HL-60/S4 treated with phorbol 12-myristate 13-acetate at 8.2 ng/mL for 4 days and 3 days (cell line): ENCODE results near the gene NBPF10.
"Not testable (repeated sequence)": the region's sequence is repeated elsewhere in the genome, so short reads cannot be mapped to it uniquely, and the experiment has no call there.

Source experiments
- in situ Hi-C: fragments of 300-500 bp; cut with MboI; formaldehyde crosslinking; loops from 2 replicates; pipeline ENCODE4 v1.15.0; 2022; ENCODE audit warnings: low sequenced_read_pairs

The NBPF10 gene, protein sequence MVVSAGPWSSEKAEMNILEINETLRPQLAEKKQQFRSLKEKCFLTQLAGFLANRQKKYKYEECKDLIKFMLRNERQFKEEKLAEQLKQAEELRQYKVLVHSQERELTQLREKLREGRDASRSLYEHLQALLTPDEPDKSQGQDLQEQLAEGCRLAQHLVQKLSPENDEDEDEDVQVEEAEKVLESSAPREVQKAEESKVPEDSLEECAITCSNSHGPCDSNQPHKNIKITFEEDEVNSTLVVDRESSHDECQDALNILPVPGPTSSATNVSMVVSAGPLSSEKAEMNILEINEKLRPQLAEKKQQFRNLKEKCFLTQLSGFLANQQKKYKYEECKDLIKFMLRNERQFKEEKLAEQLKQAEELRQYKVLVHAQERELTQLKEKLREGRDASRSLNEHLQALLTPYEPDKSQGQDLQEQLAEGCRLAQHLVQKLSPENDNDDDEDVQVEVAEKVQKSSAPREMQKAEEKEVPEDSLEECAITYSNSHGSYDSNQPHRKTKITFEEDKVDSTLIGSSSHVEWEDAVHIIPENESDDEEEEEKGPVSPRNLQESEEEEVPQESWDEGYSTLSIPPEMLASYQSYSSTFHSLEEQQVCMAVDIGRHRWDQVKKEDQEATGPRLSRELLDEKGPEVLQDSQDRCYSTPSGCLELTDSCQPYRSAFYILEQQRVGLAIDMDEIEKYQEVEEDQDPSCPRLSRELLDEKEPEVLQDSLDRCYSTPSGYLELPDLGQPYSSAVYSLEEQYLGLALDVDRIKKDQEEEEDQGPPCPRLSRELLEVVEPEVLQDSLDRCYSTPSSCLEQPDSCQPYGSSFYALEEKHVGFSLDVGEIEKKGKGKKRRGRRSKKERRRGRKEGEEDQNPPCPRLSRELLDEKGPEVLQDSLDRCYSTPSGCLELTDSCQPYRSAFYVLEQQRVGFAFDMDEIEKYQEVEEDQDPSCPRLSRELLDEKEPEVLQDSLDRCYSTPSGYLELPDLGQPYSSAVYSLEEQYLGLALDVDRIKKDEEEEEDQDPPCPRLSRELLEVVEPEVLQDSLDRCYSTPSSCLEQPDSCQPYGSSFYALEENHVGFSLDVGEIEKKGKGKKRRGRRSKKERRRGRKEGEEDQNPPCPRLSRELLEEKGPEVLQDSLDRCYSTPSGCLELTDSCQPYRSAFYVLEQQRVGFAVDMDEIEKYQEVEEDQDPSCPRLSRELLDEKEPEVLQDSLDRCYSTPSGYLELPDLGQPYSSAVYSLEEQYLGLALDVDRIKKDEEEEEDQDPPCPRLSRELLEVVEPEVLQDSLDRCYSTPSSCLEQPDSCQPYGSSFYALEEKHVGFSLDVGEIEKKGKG (N-terminal part only)

GRCh38 chr1:146144465-146144864 is at the start of gene NBPF10:
NBPF10 (minus strand) TSS chr1:146144804; CDS start chr1:146144769, 35 bp downstream.
- in situ Hi-C loops = not testable (repeated sequence)

DNA sequence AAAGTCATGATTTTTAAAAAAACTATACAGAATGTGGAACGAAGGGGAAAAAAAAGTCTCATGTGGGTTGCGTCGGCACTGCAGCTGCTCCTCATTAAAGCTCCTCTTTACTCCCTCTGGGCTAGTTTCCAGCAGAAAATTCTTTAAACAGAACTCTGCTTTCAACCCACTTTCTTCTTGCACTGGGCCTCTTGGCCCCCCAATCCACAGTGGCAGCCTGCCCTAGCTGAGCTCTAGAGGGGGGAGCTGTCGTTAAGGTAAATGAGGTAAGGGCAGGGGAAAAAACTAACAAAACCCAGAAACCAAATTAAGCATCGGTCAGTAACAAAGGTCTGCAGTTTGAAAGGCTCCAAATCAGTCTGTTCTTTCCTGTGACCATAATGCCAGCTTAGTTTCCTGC is 29.9 kb upstream of the NBPF10 start:
- in situ Hi-C loops = not testable (repeated sequence)

- in situ Hi-C loops = not testable (repeated sequence)
These were observed 23.1 kb upstream of the NBPF10 start for GRCh38 chr1:146167740-146168139.

DNA sequence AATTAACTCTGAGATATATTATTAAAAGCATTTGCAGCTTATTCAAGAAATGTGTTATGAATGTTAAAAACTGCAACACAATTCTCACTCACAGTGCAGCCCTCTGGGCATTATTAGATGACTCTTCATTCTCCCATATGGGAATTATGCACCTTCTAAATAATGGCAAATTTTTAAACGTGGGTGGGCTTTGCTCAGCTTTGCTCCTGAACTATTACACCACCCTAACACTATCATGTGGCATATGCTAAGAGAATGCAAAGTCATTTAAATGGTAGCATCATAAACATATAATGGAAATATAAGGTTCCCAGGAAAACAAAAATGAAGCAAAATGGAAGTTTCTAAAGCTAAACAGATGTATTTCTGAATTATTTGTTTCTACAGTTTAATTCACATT is 22.7 kb upstream of the NBPF10 start:
- in situ Hi-C loops = not testable (repeated sequence)
